ENCODE data around the gene RHOG.
A peak's percentile ranks its signal among the peaks of the same experiment; 100 is the strongest.
"Not testable (repeated sequence)": the region's sequence is repeated elsewhere in the genome, so short reads cannot be mapped to it uniquely, and the experiment has no call there.

Gene RHOG

DNA sequence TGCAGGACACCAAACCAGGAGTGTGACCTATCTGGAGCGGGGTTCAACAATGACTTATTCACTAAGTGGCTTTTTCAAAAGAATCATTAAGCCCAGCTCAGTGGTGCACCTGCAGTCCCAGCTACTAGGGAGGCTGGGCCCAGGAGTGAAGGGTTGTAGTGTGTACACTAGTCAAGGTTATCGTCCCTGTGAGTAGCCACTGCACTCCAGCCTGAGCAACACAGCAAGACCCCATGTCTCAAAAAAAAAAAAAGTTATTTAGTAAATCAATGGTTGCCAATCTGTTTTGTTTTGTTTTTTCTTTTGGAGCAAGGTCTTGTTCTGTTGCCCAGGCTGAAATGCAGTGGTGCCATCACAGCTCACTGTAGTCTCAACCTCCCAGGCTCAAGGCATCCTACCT is 7.9 kb downstream of the RHOG start:
- DNase-seq: no peak

DNA sequence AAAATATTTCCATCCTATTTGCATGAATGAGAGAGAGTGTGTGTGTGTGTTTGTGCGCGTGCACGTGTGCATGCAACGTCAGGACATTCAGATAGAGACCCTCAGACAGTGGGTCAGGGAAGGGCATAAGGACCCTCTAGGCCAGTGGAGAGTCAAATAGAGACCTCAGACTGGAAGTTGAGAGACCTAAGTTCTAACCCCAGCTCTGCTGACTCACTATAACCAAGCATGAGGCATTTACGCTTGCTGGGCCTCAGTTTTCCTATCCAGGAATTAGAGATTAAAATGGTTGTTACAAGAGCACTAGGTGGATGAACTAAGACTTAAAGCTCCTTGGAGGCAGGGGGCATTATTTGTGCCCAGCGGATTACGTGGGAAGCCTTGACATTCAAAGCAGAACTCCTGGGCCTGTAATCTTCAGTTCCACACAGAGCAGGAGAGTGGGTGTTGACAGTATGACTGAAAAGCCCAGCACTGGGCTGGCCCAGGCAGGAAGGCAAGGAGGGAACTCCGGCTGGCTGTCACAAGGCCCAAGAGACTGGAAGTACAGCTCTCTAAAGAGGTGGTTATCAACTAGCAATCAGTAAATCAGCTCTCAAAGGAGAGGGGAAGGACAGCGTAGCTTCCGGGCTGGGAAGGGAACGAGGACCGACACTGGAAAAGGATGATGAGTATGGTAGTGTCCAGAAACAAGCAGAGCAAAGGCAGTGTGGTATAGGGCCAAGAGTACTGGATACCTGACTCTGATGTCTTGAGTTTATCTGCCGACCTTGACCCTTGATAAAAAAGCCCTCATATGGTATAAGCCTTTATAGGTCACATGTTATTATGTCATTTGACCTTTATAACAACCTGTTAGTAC is 9.2 kb downstream of the RHOG start:
- no peak for DNase-seq

DNA sequence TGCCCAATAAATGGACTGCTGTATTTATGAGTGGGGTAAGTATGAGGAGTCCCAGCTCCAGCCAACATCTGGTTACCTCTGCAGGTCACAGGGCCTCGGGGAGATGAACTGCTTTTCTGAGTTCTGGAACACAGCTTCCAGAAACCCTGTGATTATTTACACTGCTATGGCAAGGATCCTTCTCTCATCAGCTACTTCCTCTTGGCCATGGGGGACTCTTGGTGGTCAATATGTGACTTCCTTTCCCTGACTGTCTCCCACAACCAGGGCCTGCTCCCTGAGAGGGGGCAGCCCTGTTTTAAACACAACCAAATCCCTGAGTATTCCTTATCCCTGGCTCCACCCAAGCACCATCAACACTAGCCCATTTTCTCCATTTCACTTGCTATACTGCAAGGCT is 10.0 kb downstream of the RHOG start:
- no peak for DNase-seq

DNA sequence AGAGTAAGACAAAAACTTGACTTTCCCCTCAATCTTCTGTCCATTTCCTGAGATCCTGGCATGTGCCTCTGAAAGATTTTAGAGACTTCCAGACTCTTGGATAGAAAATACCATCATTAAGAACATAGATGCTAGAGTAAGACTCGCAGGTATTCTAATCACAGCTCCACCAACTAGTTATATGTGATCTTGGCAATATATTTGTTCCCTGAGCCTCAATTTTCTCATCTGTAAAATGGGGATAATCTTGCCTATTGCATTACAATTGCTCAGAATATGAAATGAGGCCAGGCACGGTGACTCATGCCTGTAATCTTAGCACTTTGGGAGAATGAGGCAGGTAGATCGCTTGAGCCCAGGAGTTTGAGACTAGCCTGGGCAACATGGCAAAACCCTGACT is 10.7 kb downstream of the RHOG start:
- no peak for DNase-seq

DNA sequence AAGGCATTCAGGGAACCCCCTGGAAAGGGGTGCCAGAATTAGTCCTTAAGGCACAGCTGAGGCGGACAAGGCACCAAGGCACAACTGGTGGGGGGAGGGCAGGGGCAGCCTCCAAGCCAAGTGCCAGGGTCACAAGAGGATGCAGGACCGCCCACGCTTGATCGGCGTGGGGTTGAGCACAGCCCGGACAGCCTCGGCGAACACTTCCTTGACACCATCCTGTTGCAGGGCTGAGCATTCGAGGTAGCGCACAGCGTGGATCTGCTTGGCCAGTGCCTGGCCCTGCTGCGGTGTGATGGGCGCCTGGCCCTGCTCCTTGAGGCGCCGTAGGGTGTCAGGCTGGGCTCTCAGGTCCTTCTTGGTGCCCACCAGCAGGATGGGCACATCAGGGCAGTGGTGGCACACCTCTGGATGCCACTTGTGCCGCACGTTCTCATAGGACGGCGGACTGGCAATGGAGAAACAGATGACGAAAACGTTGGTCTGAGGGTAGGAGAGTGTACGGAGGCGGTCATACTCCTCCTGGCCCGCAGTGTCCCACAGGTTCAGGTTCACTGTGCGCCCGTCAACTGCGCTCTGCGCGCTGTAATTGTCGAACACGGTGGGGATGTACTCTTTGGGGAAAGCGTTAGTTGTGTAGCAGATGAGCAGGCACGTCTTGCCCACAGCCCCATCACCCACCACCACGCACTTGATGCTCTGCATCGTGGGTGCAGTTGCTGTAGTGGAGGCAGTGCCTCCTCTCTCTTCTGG is 13.1 kb downstream of the RHOG start:
- no peak for DNase-seq

DNA sequence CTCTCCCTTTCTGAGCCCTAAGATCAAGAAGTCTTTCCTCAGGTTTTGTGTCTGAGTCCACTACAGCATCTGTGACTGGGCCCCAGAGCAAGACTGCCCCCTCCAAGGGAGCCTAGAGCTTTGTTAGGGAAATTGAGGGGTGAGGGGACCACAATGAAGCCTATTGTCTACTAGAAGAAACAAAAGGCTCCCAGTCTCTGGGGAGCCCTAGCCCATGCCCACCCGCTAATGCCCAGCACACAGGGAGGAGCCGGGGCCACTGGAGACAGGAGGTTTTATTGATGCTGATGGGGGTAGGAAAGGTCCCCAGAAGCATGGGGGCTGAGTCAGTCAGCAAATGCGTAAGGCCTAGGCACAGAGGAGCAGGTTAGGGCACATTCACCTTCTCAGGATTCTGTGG is 14.0 kb downstream of the RHOG start:
- no peak for DNase-seq

DNA sequence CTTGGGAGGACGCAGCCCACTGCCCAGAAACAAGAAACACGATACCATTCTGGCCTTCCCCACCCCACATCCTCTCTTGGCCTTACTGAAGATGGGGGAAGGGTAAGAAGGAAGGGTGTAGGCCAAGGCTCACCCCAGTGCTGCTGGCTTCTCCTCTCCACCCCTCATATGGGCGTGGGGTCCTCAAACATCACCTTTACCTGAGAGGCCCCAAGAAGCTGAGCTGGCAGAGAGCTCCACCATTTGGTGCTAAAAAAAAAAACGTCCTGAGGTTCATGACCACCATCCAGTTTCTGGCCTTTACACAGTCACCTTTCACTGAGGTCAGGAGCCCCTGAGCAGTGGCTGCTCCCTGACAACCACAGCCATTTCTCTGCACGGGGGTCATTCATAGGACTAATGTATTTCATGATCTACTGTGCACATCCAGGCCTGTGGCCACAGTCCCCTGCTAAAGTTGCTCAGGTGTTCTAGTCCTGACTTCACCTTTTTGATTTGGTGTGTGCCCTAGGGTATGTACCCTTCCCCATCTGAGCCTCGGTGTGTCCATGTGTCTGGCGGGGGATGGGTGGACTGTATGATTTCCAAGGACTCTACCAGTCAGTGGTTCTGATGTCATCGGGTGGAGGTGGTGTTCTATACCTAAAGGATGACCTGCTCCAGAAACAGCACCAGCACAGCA is 15.1 kb downstream of the RHOG start:
- DNase-seq: no peak

DNA sequence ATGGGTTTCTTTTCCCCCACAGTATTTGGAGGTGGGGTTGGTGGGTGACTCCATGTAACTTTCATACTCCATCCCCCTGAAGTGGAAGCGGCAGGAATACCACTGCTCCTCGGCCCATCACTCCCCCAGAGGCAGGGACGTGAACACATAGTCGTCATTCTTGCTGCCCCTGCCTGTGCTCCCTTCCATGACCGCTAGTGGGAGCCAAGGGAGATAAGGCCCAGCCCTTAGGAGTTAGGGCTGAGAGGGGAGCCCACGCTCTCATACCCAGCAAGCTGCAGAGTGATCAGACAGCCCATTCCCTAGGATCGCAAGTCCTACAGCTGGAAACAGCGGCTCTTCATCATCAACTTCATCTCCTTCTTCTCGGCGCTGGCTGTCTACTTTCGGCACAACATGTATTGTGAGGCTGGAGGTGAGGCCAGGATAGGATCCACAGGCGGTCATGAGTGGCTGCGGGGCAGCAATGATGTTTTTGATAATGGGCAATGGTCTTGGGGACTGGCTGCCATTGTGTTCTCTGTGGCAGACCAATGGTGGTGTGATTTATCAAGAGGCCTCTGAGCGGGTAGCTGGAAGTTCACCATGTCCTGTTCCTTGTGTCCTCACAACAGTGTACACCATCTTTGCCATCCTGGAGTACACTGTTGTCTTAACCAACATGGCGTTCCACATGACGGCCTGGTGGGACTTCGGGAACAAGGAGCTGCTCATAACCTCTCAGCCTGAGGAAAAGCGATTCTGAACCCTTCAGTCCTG is 15.9 kb downstream of the RHOG start:
- DNase-seq: peak; percentile 82

DNA sequence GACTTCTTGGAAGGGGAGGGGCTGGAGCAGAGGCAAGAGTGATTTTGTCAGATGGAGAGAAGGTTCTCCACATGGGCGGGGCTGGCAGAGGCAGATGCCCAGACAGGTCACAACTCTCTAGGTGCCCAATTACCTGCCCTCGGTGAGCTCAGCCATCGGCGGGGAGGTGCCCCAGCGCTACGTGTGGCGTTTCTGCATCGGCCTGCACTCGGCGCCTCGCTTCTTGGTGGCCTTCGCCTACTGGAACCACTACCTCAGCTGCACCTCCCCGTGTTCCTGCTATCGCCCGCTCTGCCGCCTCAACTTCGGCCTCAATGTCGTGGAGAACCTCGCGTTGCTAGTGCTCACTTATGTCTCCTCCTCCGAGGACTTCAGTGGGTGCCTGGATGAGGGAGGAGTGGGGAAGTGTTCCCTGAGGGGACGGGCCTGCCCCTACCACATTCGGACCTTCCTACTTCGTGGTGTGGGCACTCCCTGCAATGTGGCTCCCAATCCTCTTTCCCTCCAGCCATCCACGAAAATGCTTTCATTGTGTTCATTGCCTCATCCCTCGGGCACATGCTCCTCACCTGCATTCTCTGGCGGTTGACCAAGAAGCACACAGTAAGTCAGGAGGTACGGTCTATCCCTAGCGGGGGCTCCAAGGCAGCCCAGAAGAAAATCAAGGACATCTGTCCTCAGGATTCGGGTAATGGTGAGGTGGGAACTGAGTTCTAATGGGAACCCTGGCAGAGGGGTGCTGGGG is 16.8 kb downstream of the RHOG start:
- no peak for DNase-seq

DNA sequence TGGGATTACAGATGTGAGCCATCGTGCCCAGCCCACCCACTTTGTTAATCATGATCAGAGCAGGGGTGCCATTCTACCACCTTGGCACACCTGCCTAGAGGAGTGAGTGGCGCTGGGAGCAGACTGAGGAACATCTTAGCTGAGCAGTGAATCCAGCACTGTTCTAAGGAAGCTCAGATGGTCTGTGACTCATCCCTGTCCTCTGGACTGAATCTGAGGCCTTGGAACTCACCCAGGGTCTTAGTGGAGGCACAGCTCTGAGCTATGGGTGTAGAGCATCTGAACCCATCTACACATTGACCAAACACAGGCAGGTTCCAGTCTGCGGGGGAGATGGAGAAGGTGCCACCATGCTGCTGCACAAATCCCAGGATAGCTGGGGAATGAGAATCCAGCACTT is 17.5 kb downstream of the RHOG start:
- DNase-seq: no peak

DNA sequence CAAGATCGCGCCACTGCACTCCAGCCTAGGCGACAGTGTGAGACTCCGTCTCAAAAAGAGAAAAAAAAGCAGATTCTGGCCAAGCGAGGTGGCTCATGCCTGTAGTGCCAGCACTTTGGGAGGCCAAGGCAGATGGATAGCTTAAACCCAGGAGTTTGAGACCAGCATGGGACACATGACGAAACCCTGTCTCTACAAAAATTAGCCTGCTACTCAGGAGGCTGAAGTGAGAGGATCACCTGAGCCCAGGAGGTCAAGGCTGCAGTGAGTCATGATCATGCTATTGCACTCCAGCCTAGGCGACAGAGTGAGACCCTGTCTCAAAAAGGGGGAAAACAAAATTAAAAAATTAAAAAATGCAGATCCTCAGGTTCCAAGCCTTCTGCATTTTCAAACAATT is 18.4 kb downstream of the RHOG start:
- no peak for DNase-seq

DNA sequence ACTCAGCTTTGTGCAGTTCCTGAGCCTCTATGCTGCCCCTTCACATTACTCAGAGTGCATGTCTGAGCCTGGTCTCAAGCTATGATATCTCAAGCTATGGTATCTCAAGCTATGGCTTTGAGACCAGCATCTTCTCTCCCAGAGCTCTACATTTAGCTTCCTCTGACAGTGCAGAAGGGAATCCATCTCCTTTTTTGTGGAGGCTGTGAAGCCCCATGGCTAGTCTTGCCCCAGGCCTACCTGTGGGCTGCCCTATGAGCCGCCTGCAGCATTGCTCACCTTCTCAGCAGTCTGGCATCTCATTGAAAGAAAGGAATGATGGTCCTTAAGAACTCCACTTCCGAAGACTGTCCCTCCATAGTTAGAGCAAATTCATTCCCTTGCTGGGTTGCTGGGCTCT is 19.8 kb downstream of the RHOG start:
- no peak for DNase-seq

DNA sequence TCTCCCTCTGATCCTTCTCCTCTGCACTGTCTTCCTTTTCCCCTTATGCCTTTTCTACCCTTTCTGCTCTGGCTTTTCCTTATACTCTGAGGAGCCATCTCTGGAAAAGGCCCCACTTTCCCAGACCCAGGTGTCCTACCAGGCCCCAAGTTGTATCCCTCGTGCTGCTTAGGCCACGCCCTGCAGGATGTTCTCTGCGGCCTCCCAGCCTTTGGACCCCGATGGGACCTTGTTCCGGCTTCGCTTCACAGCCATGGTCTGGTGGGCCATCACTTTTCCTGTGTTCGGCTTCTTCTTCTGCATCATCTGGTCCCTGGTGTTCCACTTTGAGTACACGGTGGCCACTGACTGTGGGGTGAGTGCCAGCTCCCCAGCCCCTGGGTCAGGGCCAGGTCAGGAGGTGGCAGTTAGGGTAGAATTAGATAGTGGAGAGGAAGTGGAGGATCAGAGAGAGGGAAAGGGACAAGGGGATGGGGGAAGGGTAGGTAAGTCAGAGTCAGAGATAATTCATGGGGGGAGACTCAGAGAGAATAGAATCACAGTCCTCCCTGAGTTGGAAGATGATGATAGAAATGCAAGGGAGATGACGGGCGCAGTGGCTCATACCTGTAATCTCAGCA is 23.5 kb downstream of the RHOG start:
- DNase-seq: no peak

DNA sequence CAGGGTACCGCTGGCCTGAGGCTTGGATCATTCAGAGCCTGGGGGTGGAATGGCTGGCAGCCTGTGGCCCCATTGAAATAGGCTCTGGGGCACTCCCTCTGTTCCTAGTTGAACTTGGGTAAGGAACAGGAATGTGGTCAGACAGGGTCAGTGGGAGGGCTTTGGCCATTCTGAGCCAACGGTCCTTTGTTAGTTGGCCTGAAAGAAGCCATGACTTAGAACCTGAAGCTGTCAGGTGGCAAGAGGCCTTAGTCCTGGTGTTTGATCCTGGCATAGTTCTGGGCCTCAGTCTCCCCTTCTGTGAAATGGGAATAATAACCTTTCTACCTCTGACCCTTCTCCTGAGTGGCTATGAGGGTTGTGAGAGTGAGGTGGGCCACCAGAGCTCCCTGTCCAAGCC is 24.1 kb downstream of the RHOG start:
- no peak for DNase-seq

DNA sequence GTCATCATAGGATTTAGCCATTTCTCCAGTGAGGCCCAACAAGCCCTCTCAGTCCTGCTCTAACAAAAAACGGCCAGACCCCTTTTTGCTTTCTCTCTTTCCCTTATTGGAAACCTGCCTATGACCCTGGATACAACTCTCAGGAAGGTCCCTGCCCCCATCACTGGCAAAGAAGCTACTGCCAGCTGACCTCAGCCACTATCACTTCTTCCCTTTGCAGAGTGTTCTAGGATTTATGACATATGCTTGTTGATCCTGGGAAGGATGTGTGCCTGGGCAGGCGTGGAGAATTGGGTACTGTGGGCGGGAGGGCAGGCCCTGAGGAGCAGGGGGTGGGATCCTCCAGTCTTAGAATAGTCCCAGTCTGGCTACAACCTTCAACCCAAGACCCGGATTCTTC is 24.9 kb downstream of the RHOG start:
- DNase-seq: no peak

DNA sequence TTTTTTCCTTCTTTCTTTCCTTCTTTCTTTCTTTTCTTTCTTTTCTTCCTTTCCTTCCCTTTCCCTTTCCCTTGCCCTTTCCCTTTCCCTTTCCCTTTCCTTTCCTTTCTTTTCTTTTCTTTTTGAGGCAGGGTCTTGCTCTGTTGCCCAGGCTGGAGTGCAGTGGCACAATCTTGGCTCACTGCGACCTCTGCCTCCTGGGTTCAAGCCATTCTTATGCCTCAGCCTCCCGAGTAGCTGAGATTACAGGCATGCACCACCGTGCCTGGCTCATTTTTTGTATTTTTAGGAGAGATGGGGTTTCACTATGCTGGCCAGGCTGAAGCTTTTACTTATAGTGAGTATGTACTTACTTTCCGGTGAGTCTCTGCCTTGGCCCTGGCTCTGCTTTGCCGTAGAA is 25.9 kb downstream of the RHOG start:
- not testable (repeated sequence) for DNase-seq

DNA sequence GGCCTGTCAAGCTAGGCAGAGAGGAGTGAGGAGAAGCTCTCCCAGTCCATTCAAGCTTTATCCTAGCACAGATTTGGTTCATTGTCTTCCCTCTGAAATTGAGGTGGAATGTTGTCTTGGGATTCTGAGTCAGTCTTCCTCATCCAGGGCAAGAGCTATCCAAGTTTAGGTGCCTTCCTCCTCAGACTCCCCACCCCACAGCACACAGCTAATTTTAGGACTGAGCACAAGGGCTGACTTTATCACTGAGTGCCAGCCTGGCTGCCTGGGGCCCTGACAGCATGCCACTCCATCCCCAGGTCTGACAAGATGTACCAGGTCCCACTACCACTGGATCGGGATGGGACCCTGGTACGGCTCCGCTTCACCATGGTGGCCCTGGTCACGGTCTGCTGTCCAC is 29.8 kb downstream of the RHOG start:
- no peak for DNase-seq

DNA sequence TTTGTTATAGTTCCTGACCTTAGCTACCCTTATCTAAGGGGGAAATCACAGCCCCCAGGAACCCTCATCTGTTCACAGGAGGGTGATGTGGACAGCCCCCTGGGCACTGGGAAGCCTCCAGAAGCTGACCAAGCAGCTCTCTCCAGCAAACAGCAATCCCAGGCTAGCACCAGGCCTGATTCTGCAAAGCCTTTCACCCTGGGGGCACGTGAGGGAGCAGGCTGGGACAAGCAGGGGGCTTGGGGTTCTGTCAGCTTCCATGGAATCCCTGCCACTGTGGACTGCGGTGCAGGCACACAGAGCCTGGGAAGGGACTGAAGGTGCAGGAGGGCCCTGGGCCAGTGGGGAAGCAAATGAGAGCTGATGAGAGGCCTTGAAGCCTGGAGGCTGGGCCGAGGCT is 30.3 kb downstream of the RHOG start:
- DNase-seq: no peak

DNA sequence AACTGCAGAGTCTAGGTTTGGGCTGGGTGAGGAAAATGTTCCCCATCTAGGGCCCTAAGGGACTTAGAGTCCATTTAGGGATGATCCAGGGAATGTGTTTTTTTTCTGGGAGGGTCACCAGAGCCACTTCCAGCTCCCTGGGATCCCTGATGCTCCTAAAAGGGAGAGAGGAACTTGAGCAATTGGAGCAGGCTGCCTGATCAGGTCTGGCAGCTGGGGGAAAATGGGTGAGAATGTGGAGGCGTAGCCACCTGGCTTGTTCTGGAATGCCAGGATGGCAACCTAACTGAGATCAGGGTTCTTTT is 31.2 kb downstream of the RHOG start:
- DNase-seq: no peak

DNA sequence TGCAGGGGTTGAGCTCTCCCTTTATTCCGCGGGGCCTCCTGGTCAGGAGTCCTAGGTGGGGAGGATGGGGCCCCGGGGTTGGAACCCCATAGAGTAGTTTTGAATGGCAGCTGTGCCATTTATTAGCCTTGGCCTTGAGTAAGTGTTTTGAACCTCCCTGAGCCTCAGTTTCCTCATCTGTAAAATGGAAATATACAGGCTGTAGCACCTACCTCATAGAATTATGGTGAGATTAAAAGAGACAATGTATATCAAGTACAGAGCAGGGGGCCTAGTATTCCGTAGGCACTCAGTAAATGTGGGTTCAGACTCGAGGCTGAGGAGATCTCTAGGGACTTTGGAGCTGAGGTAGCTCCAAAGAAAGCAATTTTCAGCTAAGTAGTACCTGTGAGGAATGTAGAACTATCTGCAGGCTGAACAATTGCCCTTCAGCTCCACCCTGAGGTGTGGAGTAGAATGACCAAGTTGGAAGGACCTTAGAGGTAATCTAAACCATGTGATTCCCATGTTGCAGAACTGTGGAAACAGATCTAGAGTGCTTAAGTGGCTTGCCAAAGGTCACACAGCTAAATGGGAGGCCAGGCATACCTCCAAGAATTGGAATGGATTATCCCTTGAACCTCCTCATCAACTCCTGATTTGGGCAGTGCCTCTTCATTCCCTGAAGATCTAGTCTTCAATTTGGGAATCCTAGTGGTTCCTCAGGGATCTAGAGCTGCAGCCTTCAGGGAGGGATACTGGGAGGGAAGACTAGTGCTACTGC is 31.7 kb downstream of the RHOG start:
- DNase-seq: peak; percentile 38

All from stimulated activated CD4-positive, alpha-beta T cell treated with anti-CD3 and anti-CD28 coated beads, Interleukin-1b, Interleukin-23, amount 100 ng/mL, for 48 hours (primary cell).